ENCODE measurements around the gene HEXD. TPM values are rescaled to one million over a fixed set of nuclear protein-coding genes. Genes with fewer than 3 reads are reported as not detected.

The HEXD gene
- total and polyA plus RNA-seq, 8 donors = 25.9 to 275 (median 39.5) TPM

- ATAC-seq (no peak), DNase-seq (peak in 1 of 6 donors; percentile 82)
- WGBS, 2 donors = 74 to 76% methylated on average over 31 to 38 of the region's 38 CpGs
Observed at GRCh38 chr17:82386881-82387704, 31.1 kb upstream of the HEXD start.

GRCh38 chr17:82387705-82388106, 30.4 kb upstream of the HEXD start:
- Histone ChIP-seq H3K36me3 (no peaks in the 10 kb centered on the region), H3K27ac (no peak overlapping the region), H3K4me1 (peaks cover 3 to 23% (median 15%) of the 10 kb centered on the region in 3 donors), H3K27me3 (no peaks in the 10 kb centered on the region), H3K4me3 (no peak overlapping the region), H3K9me3 (no peaks in the 10 kb centered on the region)
- DNase-seq = no peak
- WGBS, 2 donors = 66 to 67% methylated on average over 3 of the region's 3 CpGs
- FAIRE-seq = no peak
- ATAC-seq = no peak
- intact Hi-C loops (cut with DNase I) = no loop called here
- TF ChIP-seq CTCF (IDR thresholded peaks at IDR 0.05) = no peak

More at GRCh38 chr17:82386881-82387704, 31.1 kb upstream of the HEXD start:
- Histone ChIP-seq H3K27me3 (no peaks in the 10 kb centered on the region), H3K36me3 (no peaks in the 10 kb centered on the region), H3K4me1 (peaks cover 3 to 23% (median 15%) of the 10 kb centered on the region in 3 donors), H3K27ac (no peak overlapping the region), H3K4me3 (no peak overlapping the region), H3K9me3 (no peaks in the 10 kb centered on the region)
- FAIRE-seq = no peak
- TF ChIP-seq CTCF (IDR thresholded peaks at IDR 0.05) = no peak
- intact Hi-C loops (cut with DNase I) = no loop called here

- intact Hi-C loops (cut with DNase I) = no loop called here
- no peak overlapping the region for H3K4me3 ChIP-seq
- 53% methylated on average over 30 to 34 of the region's 34 CpGs for WGBS, 2 donors
- DNase-seq (peak; percentile 71 to 93 (median 83)), ATAC-seq (peak in 3 of 4 donors; percentile 26 to 57 (median 44)), FAIRE-seq (no peak)
- H3K27me3 ChIP-seq = no peaks in the 10 kb centered on the region
- no peaks in the 10 kb centered on the region for H3K9me3 ChIP-seq
- H3K4me1 ChIP-seq = peaks cover 3 to 23% (median 15%) of the 10 kb centered on the region in 3 donors
- H3K36me3 ChIP-seq = no peaks in the 10 kb centered on the region
- no peak for TF ChIP-seq CTCF (IDR thresholded peaks at IDR 0.05)
- no peak overlapping the region for H3K27ac ChIP-seq
Observed at GRCh38 chr17:82388223-82388921, 29.8 kb upstream of the HEXD start.

GRCh38 chr17:82388922-82389283, 29.2 kb upstream of the HEXD start:
- Histone ChIP-seq H3K27ac (no peak overlapping the region), H3K4me1 (peaks cover 3 to 18% (median 10%) of the 10 kb centered on the region in 3 donors), H3K9me3 (no peaks in the 10 kb centered on the region), H3K27me3 (no peaks in the 10 kb centered on the region), H3K36me3 (no peaks in the 10 kb centered on the region), H3K4me3 (no peak overlapping the region)
- FAIRE-seq = no peak
- 87 to 92% methylated on average over 21 of the region's 21 CpGs for WGBS, 2 donors
- no peak for TF ChIP-seq CTCF (IDR thresholded peaks at IDR 0.05)
- peak in 1 of 6 donors; percentile 50 for DNase-seq
- no peak for ATAC-seq
- intact Hi-C loops (cut with DNase I) = no loop called here

All from pancreas (tissue), 10 donors.